ENCODE results near the gene DMRT3.

Gene DMRT3

GRCh38 chr9:970151-970996, 6.1 kb upstream of the DMRT3 start:
- no peak overlapping the region for H3K4me3 ChIP-seq (ENCODE audit: low read depth, low read length)
- no peak for TF ChIP-seq CTCF (IDR thresholded peaks at IDR 0.05; ENCODE audit: low read depth, low read length)

GRCh38 chr9:971901-972500, 4.5 kb upstream of the DMRT3 start:
- peak overlapping the region; percentile 14 for H3K4me3 ChIP-seq (ENCODE audit: low read depth, low read length)
- no peak for TF ChIP-seq CTCF (IDR thresholded peaks at IDR 0.05; ENCODE audit: low read depth, low read length)

GRCh38 chr9:972501-973294, 3.8 kb upstream of the DMRT3 start:
- no peak overlapping the region for H3K4me3 ChIP-seq (ENCODE audit: low read depth, low read length)
- no peak for TF ChIP-seq CTCF (IDR thresholded peaks at IDR 0.05; ENCODE audit: low read depth, low read length)

GRCh38 chr9:973295-973834, 3.1 kb upstream of the DMRT3 start:
- no peak overlapping the region for H3K4me3 ChIP-seq (ENCODE audit: low read depth, low read length)
- TF ChIP-seq CTCF (IDR thresholded peaks at IDR 0.05; ENCODE audit: low read depth, low read length), result no peak

- no peak for TF ChIP-seq CTCF (IDR thresholded peaks at IDR 0.05; ENCODE audit: low read depth, low read length)
- H3K4me3 ChIP-seq (ENCODE audit: low read depth, low read length), result no peak overlapping the region
These were observed 2.1 kb upstream of the DMRT3 start for GRCh38 chr9:974031-974995.

- H3K4me3 ChIP-seq (ENCODE audit: low read depth, low read length), result no peak overlapping the region
- no peak for TF ChIP-seq CTCF (IDR thresholded peaks at IDR 0.05; ENCODE audit: low read depth, low read length)
These were observed 1.3 kb upstream of the DMRT3 start for GRCh38 chr9:974996-975739.

All from WI38 (cell line).